SK-N-SH treated with all-trans-retinoic acid at 6 μM for 48 hours (cell line): Measurements from ENCODE around the gene KLRF1.

Source experiments
- ATAC-seq: fragments of 200-7000 bp; cut with Tn5 transposase; 3 replicates; pipeline ENCODE4 v1.9.1; 2020; ENCODE audit warnings: mild to moderate bottlenecking, moderate library complexity
- ARNTL ChIP-seq: fragments of 450-650 bp; formaldehyde crosslinking; IDR thresholded peaks from 2 replicates; pipeline ENCODE4 v1.5.0; 2020; ENCODE audit warnings: low read depth, mild to moderate bottlenecking, moderate library complexity, borderline replicate concordance
- BACH2 ChIP-seq: fragments of 250-450 bp; sonication (Bioruptor Pico); IDR thresholded peaks from 2 replicates; pipeline ENCODE4 v1.9.0; 2021; ENCODE audit warnings: mild to moderate bottlenecking, borderline replicate concordance
- CREB5 ChIP-seq: fragments of 250-450 bp; sonication (Bioruptor Pico); IDR thresholded peaks from 2 replicates; pipeline ENCODE4 v1.5.1; 2020; ENCODE audit warnings: low read depth, mild to moderate bottlenecking, moderate library complexity
- CSDC2 ChIP-seq: fragments of 250-450 bp; sonication (Bioruptor Pico); IDR thresholded peaks from 2 replicates; pipeline ENCODE4 v1.5.0; 2020; ENCODE audit warnings: mild to moderate bottlenecking, moderate library complexity
- CSRNP3 ChIP-seq: fragments of 250-450 bp; sonication (Bioruptor Pico); IDR thresholded peaks from 2 replicates; pipeline ENCODE4 v1.5.1; 2021; ENCODE audit warnings: mild to moderate bottlenecking, moderate library complexity
- ESRRG ChIP-seq: fragments of 250-450 bp; sonication (Bioruptor Pico); IDR thresholded peaks from 2 replicates; pipeline ENCODE4 v1.6.1; 2021; ENCODE audit warnings: mild to moderate bottlenecking
- GLIS3 ChIP-seq: fragments of 250-450 bp; sonication (Bioruptor Pico); IDR thresholded peaks from 2 replicates; pipeline ENCODE4 v1.5.0; 2020; ENCODE audit warnings: mild to moderate bottlenecking, moderate library complexity
- ISL1 ChIP-seq: fragments of 250-450 bp; sonication (Bioruptor Pico); IDR thresholded peaks from 2 replicates; pipeline ENCODE4 v2.1.2; 2022; ENCODE audit warnings: mild to moderate bottlenecking, moderate library complexity
- OSR1 ChIP-seq: fragments of 250-450 bp; sonication (Bioruptor Pico); IDR thresholded peaks from 2 replicates; pipeline ENCODE4 v1.8.0; 2022; ENCODE audit warnings: moderate library complexity, mild to moderate bottlenecking, inconsistent platforms
- PATZ1 ChIP-seq: fragments of 250-450 bp; sonication (Bioruptor Pico); IDR thresholded peaks from 2 replicates; pipeline ENCODE4 v1.8.0; 2020; ENCODE audit warnings: mild to moderate bottlenecking, moderate library complexity, borderline replicate concordance
- POU6F1 ChIP-seq: fragments of 250-450 bp; sonication (Bioruptor Pico); IDR thresholded peaks from 2 replicates; pipeline ENCODE4 v1.8.0; 2021; ENCODE audit warnings: low read depth, mild to moderate bottlenecking, moderate library complexity, borderline replicate concordance
- PPARA ChIP-seq: fragments of 250-450 bp; sonication (Bioruptor Pico); IDR thresholded peaks from 2 replicates; pipeline ENCODE4 v1.5.0; 2020; ENCODE audit warnings: mild to moderate bottlenecking, borderline replicate concordance
- RARB ChIP-seq: fragments of 250-450 bp; sonication (Bioruptor Pico); IDR thresholded peaks from 2 replicates; pipeline ENCODE4 v1.8.0; 2021; ENCODE audit warnings: mild to moderate bottlenecking, moderate library complexity
- SNAI2 ChIP-seq: fragments of 250-450 bp; sonication (Bioruptor Pico); IDR thresholded peaks from 2 replicates; pipeline ENCODE4 v1.5.0; 2020; ENCODE audit warnings: mild to moderate bottlenecking, moderate library complexity
- TCF4 ChIP-seq: fragments of 250-450 bp; sonication (Bioruptor Pico); IDR thresholded peaks from 2 replicates; pipeline ENCODE4 v1.8.0; 2021; ENCODE audit warnings: mild to moderate bottlenecking, moderate library complexity, borderline replicate concordance
- TOX ChIP-seq: fragments of 250-450 bp; sonication (Bioruptor Pico); IDR thresholded peaks from 2 replicates; pipeline ENCODE4 v1.8.0; 2021; ENCODE audit warnings: mild to moderate bottlenecking, moderate library complexity, borderline replicate concordance
- ZC3H10 ChIP-seq: fragments of 250-450 bp; sonication (Bioruptor Pico); IDR thresholded peaks from 2 replicates; pipeline ENCODE4 v1.5.1; 2021; ENCODE audit warnings: mild to moderate bottlenecking, moderate library complexity
- ZFP3 ChIP-seq: fragments of 250-450 bp; sonication (Bioruptor Pico); IDR thresholded peaks from 2 replicates; pipeline ENCODE4 v1.5.0; 2020; ENCODE audit warnings: mild to moderate bottlenecking, moderate library complexity
- ZNF565 ChIP-seq: fragments of 450-650 bp; formaldehyde crosslinking; conservative IDR thresholded peaks from 2 replicates; pipeline ENCODE4 v1.5.0; 2020; ENCODE audit warnings: low read depth, mild to moderate bottlenecking, moderate library complexity
- ZNF70 ChIP-seq: fragments of 450-650 bp; formaldehyde crosslinking; IDR thresholded peaks from 2 replicates; pipeline ENCODE4 v1.5.0; 2020; ENCODE audit warnings: mild to moderate bottlenecking, moderate library complexity
- ZNF8 ChIP-seq: fragments of 450-650 bp; formaldehyde crosslinking; IDR thresholded peaks from 2 replicates; pipeline ENCODE4 v1.5.0; 2020; ENCODE audit warnings: mild to moderate bottlenecking, moderate library complexity

KLRF1 gene

GRCh38 chr12:9781360-9781759, 45.9 kb upstream of the KLRF1 start (continued):
- TF ChIP-seq CSRNP3 (CRISPR knock-in tag) (no peak), PATZ1 (CRISPR knock-in tag) (no peak), ARNTL (no peak), PPARA (CRISPR knock-in tag) (no peak), ZNF565 (no peak)

DNA sequence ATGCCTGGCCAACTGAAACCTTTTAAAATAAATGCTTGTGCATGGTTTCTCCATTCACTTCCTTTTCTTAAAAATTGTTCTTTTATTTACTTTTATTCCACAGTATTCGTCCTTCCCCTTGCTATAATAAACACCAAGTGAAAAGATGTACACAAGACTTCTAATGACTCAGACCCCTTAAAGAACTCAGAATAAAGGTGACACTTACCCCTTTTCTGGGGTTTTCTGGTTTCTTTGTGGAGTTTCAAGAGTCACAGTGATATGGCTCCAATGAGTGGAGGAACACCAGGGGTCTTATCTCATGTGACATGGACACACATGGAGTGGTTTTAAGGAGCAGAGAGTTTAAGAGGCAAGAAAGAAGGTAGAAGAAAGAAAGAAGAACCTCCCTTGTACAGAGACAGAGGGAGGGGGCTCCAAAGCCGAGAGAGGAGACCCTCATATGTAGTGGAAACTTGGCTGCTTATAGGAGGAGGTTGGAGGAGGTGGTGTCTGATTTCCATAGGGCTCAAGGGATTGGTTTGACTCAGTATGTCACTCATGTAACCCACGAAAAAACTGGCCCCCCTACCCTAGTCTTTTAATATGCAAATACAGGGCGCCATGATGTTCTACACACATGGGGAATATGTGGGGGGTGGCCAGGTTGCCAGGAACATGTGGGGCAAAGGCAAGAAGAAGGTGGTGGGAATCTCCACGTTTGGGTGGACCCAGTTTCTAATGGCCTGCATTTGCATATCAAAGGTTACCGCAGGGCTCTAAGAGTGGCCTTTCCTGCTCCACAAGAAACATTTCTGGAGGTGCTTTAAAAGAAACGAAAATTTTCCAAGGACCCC, 44.5 kb upstream of the KLRF1 start:
- no peak for ATAC-seq
- TF ChIP-seq OSR1 (CRISPR knock-in tag) (no peak), TOX (CRISPR knock-in tag) (no peak), CSRNP3 (CRISPR knock-in tag) (no peak), SNAI2 (CRISPR knock-in tag) (no peak), ZNF8 (CRISPR knock-in tag) (no peak), ISL1 (CRISPR knock-in tag) (no peak), ARNTL (no peak), ZNF565 (no peak), CREB5 (CRISPR knock-in tag) (no peak), BACH2 (CRISPR knock-in tag) (no peak), ESRRG (CRISPR knock-in tag) (no peak), TCF4 (no peak), ZFP3 (CRISPR knock-in tag) (no peak), PPARA (CRISPR knock-in tag) (no peak), RARB (CRISPR knock-in tag) (no peak), POU6F1 (CRISPR knock-in tag) (no peak), PATZ1 (CRISPR knock-in tag) (no peak), CSDC2 (no peak), ZC3H10 (CRISPR knock-in tag) (no peak)

GRCh38 chr12:9784326-9784725, 43.0 kb upstream of the KLRF1 start:
- TF ChIP-seq CSRNP3 (CRISPR knock-in tag) (no peak), ZNF70 (no peak), TOX (CRISPR knock-in tag) (no peak), GLIS3 (CRISPR knock-in tag) (no peak), ZFP3 (CRISPR knock-in tag) (no peak), POU6F1 (CRISPR knock-in tag) (no peak), RARB (CRISPR knock-in tag) (no peak)
- no peak for ATAC-seq
